Neural cell (in vitro differentiated cells): ENCODE measurements around the gene KHDRBS2. TPM values are rescaled to one million over a fixed set of nuclear protein-coding genes. Genes with fewer than 3 reads are reported as not detected.

Experiments
- H2AFZ ChIP-seq: fragments of 200-600, 300-800 bp; sonication (generic), shearing (Covaris generic); 2 replicates; pipeline ENCODE4 v1.6.0; 2014; ENCODE audit warnings: low read depth, mild to moderate bottlenecking, antibody characterized with exemption, low read length, moderate library complexity
- H3F3A ChIP-seq: fragments of 200-600 bp; shearing (Covaris generic); 2 replicates; pipeline ENCODE4 v1.6.1; 2016; ENCODE audit warnings: mild to moderate bottlenecking, moderate library complexity, mixed read lengths, antibody characterized with exemption, low read length; ENCODE audit not compliant: insufficient read depth, poor library complexity, severe bottlenecking
- H3K27ac ChIP-seq: fragments of 200-600, 300-800 bp; sonication (generic), shearing (Covaris generic); 2 replicates; pipeline ENCODE4 v1.5.1; 2014; ENCODE audit warnings: mild to moderate bottlenecking, low read length, moderate library complexity
- H3K27me3 ChIP-seq: fragments of 300-800, 200-600 bp; sonication (generic), shearing (Covaris generic); 2 replicates; pipeline ENCODE4 v1.6.0; 2014; ENCODE audit warnings: mild to moderate bottlenecking, low read depth, low read length, moderate library complexity; ENCODE audit not compliant: insufficient read depth
- H3K36me3 ChIP-seq: fragments of 300-800, 200-600 bp; sonication (generic), shearing (Covaris generic); 2 replicates; pipeline ENCODE4 v1.5.1; 2014; ENCODE audit warnings: mild to moderate bottlenecking, antibody characterized with exemption, low read length, moderate library complexity; ENCODE audit not compliant: insufficient read depth
- H3K4me2 ChIP-seq: fragments of 300-800, 200-600 bp; sonication (generic), shearing (Covaris generic); 2 replicates; pipeline ENCODE4 v1.6.0; 2014; ENCODE audit warnings: mild to moderate bottlenecking, low read length
- H3K4me3 ChIP-seq: fragments of 300-800, 200-600 bp; sonication (generic), shearing (Covaris generic); 2 replicates; pipeline ENCODE4 v1.5.1; 2014; ENCODE audit warnings: mild to moderate bottlenecking, low read length, moderate library complexity
- H3K79me2 ChIP-seq: fragments of 200-600 bp; shearing (Covaris generic); replicated peaks from 2 replicates; pipeline ENCODE4 v1.6.0; 2014; ENCODE audit warnings: mild to moderate bottlenecking, low read length, moderate library complexity; ENCODE audit not compliant: insufficient read depth
- H3K9ac ChIP-seq: fragments of 300-800, 200-600 bp; sonication (generic), shearing (Covaris generic); 2 replicates; pipeline ENCODE4 v1.6.1; 2016; ENCODE audit warnings: mild to moderate bottlenecking, low read length, mixed read lengths
- H3K9me2 ChIP-seq: fragments of 200-600 bp; shearing (Covaris generic); 2 replicates; pipeline ENCODE4 v1.6.1; 2016; ENCODE audit warnings: mild to moderate bottlenecking, low read length, mixed read lengths; ENCODE audit not compliant: insufficient read depth
- H3K9me3 ChIP-seq: fragments of 200-600, 300-800 bp; sonication (generic), shearing (Covaris generic); 2 replicates; pipeline ENCODE4 v1.6.1; 2016; ENCODE audit warnings: mild to moderate bottlenecking, mixed run types, low read length, moderate library complexity, mixed read lengths
- H4K20me1 ChIP-seq: fragments of 200-600 bp; shearing (Covaris generic); 2 replicates; pipeline ENCODE4 v1.6.1; 2016; ENCODE audit warnings: mild to moderate bottlenecking, mixed run types; ENCODE audit not compliant: insufficient read depth
- CTCF ChIP-seq: fragments of 450-650 bp; IDR thresholded peaks from 2 replicates; pipeline ENCODE4 v1.5.1; 2014; ENCODE audit warnings: antibody characterized with exemption, mild to moderate bottlenecking, moderate library complexity; ENCODE audit not compliant: poor library complexity, severe bottlenecking
- EP300 ChIP-seq: fragments of 450-650 bp; conservative IDR thresholded peaks from 2 replicates; pipeline ENCODE4 v1.6.1; 2014; ENCODE audit warnings: antibody characterized with exemption, mild to moderate bottlenecking, moderate library complexity; ENCODE audit not compliant: poor library complexity, severe bottlenecking
- EZH2 ChIP-seq: fragments of 200-600, 300-800 bp; shearing (Covaris generic), sonication (generic); IDR thresholded peaks from 2 replicates; pipeline ENCODE4 v1.6.1; 2014; ENCODE audit warnings: antibody characterized with exemption, low read length, borderline replicate concordance, mild to moderate bottlenecking; ENCODE audit not compliant: insufficient read depth, poor library complexity, severe bottlenecking
- MXI1 ChIP-seq: fragments of 450-650 bp; conservative IDR thresholded peaks from 2 replicates; pipeline ENCODE4 v1.6.1; 2014; ENCODE audit warnings: antibody characterized with exemption, mild to moderate bottlenecking; ENCODE audit not compliant: poor library complexity, severe bottlenecking
- POLR2AphosphoS5 ChIP-seq: IDR thresholded peaks from 2 replicates; pipeline ENCODE4 v1.6.1; 2012
- RAD21 ChIP-seq: fragments of 450-650 bp; conservative IDR thresholded peaks from 2 replicates; pipeline ENCODE4 v1.6.1; 2014; ENCODE audit warnings: antibody characterized with exemption, mild to moderate bottlenecking, moderate library complexity
- REST ChIP-seq: IDR thresholded peaks from 2 replicates; pipeline ENCODE4 v1.6.1; 2012; ENCODE audit warnings: borderline replicate concordance
- SMC3 ChIP-seq: fragments of 450-650 bp; conservative IDR thresholded peaks from 2 replicates; pipeline ENCODE4 v1.6.1; 2014; ENCODE audit warnings: antibody characterized with exemption, mild to moderate bottlenecking, moderate library complexity; ENCODE audit not compliant: poor library complexity
- TAF1 ChIP-seq: IDR thresholded peaks from 2 replicates; pipeline ENCODE4 v1.6.1; 2012; ENCODE audit warnings: low read depth
- polyA plus RNA-seq: library from polyadenylated mRNA; depleted of rRNA; stranded (reverse); fragments of >200 nt; gene quantifications from 2 replicates; pipeline ENCODE4 v1.2.3, GENCODE V29; 2014

The KHDRBS2 gene
- polyA plus RNA-seq, 1 donor from 2014 or later: 28.5 TPM

DNA sequence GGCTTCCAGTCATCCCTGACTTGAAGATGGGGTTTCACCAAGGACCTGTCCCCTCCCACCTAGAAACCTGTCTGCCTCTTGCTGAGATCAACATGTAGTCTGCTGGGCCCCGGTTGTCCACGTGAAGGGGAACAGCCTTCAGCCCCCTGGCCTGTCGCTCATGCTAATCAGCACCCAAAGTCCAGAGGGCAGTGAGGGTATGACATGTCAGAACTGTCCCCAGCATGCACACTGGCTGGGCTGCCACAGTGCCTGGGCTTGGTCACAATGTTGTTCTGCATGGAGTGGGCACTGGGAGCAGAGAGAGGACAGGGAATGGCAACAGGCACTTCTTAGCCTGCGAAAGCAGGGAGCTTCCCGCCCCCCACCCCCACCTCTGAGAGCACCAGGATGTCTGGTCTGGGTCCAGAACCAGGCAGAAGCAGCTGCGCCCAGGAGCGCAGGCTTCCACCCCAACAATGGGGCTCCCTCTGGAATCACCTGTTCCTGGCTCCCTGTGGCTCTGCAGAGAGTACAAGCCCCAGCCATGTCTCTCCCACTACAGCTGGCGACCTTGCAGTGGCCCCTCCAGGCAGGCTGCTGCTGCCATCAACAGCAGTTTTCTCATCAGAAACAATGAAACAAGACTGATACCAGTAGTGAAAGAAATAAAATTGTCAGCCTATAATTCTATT lies 182.7 kb downstream of the KHDRBS2 start:
- Histone ChIP-seq H3K36me3 (no peaks in the 10 kb centered on the region), H3K9ac (no peak overlapping the region), H3K27me3 (no peaks in the 10 kb centered on the region), H2AFZ (no peak overlapping the region), H3F3A (no peaks in the 10 kb centered on the region), H3K9me3 (no peaks in the 10 kb centered on the region), H3K79me2 (no peaks in the 10 kb centered on the region), H3K4me3 (no peak overlapping the region), H3K27ac (no peak overlapping the region), H4K20me1 (no peaks in the 10 kb centered on the region), H3K9me2 (no peaks in the 10 kb centered on the region), H3K4me2 (no peak overlapping the region)
- TF ChIP-seq MXI1 (no peak), CTCF (no peak), RAD21 (no peak), POLR2AphosphoS5 (no peak), EZH2 (no peak), EP300 (no peak), TAF1 (no peak), REST (no peak)

DNA sequence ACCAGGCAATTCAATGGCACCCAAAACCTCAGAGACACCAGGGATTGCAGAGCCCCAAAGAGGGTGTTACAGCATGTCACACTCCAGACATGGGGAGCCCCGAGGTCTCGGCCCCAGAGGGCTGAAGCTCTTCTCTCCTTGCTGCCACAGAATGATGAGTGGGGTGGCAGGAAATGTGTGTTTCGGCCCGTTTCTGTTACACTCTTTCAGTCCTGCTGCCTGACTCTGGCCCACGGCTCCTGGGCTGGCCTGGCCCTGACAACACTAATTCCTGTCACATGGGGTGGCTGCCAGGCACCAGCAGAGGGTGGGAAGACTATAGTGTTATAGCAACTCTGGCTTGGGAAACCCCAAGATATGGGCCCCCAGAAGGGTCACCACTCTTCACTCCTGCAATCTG lies 183.6 kb downstream of the KHDRBS2 start:
- Histone ChIP-seq H3K9me2 (no peaks in the 10 kb centered on the region), H3K27ac (no peak overlapping the region), H3K27me3 (no peaks in the 10 kb centered on the region), H3K9me3 (no peaks in the 10 kb centered on the region), H3K9ac (no peak overlapping the region), H3K4me3 (no peak overlapping the region), H4K20me1 (no peaks in the 10 kb centered on the region), H3F3A (no peaks in the 10 kb centered on the region), H3K4me2 (no peak overlapping the region), H2AFZ (no peak overlapping the region), H3K36me3 (no peaks in the 10 kb centered on the region), H3K79me2 (no peaks in the 10 kb centered on the region)
- TF ChIP-seq POLR2AphosphoS5 (no peak), TAF1 (no peak), EP300 (no peak), RAD21 (no peak), CTCF (no peak), REST (no peak), SMC3 (no peak), MXI1 (no peak), EZH2 (no peak)
